ENCODE results near the gene ELMO3.

ELMO3 gene

GRCh38 chr16:67183627-67184452 lies 15.1 kb upstream of the ELMO3 start, which contains the start of gene MATCAP1:
Gene MATCAP1 (minus strand): TSS chr16:67183963. CDS start chr16:67180610, 3,353 bp downstream.
- no peak for TF ChIP-seq CTCF (conservative IDR thresholded peaks at IDR 0.05; ENCODE audit: low read depth, low read length)
- DNase-seq (ENCODE audit: low read depth): peak; percentile 98

GRCh38 chr16:67184453-67184994 lies 14.4 kb upstream of the ELMO3 start:
- H3K4me3 ChIP-seq (ENCODE audit: low read depth, low read length): peak overlapping the region; percentile 87
- no peak for TF ChIP-seq CTCF (conservative IDR thresholded peaks at IDR 0.05; ENCODE audit: low read depth, low read length)
- DNase-seq (ENCODE audit: low read depth): no peak

More at GRCh38 chr16:67183627-67184452, 15.1 kb upstream of the ELMO3 start, which contains the start of gene MATCAP1:
- H3K4me3 ChIP-seq (ENCODE audit: low read depth, low read length): peak within 1 kb of the TSS; percentile 87

- DNase-seq (ENCODE audit: low read depth): peak; percentile 95
- peak; percentile 92 for TF ChIP-seq CTCF (conservative IDR thresholded peaks at IDR 0.05; ENCODE audit: low read depth, low read length)
- no peak overlapping the region for H3K4me3 ChIP-seq (ENCODE audit: low read depth, low read length)
Observed at GRCh38 chr16:67184995-67185650, 13.8 kb upstream of the ELMO3 start.

- TF ChIP-seq CTCF (conservative IDR thresholded peaks at IDR 0.05; ENCODE audit: low read depth, low read length): no peak
- H3K4me3 ChIP-seq (ENCODE audit: low read depth, low read length): no peak overlapping the region
- no peak for DNase-seq (ENCODE audit: low read depth)
Observed at GRCh38 chr16:67185651-67186134, 13.2 kb upstream of the ELMO3 start.

- no peak overlapping the region for H3K4me3 ChIP-seq (ENCODE audit: low read depth, low read length)
- DNase-seq (ENCODE audit: low read depth): no peak
- TF ChIP-seq CTCF (conservative IDR thresholded peaks at IDR 0.05; ENCODE audit: low read depth, low read length): no peak
Observed at GRCh38 chr16:67186550-67186950, 12.4 kb upstream of the ELMO3 start.

GRCh38 chr16:67187175-67187890 lies 11.6 kb upstream of the ELMO3 start:
- no peak overlapping the region for H3K4me3 ChIP-seq (ENCODE audit: low read depth, low read length)
- no peak for DNase-seq (ENCODE audit: low read depth)
- TF ChIP-seq CTCF (conservative IDR thresholded peaks at IDR 0.05; ENCODE audit: low read depth, low read length): no peak
